Duodenal mucosa (tissue), 2 donors: ENCODE measurements around the gene CTNNB1.

Source experiments
- H3K27ac ChIP-seq: one replicate; pipeline ENCODE4 v1.7.0; 2013; ENCODE audit warnings: low read depth, low read length
- H3K27me3 ChIP-seq, 2 donors: one replicate each; pipeline ENCODE4 v1.7.0; 2013; ENCODE audit warnings: low read length in 2 of 2, control low read depth in 1 of 2; ENCODE audit not compliant: insufficient read depth in 2 of 2, control insufficient read depth in 1 of 2
- H3K36me3 ChIP-seq, 2 donors: one replicate each; pipeline ENCODE4 v1.7.0; 2013; ENCODE audit warnings: low read length in 2 of 2, control low read depth in 1 of 2; ENCODE audit not compliant: insufficient read depth in 2 of 2, control insufficient read depth in 1 of 2
- H3K4me1 ChIP-seq, 2 donors: one replicate each; pipeline ENCODE4 v1.7.0; 2013; ENCODE audit warnings: low read length in 2 of 2, control low read depth in 1 of 2; ENCODE audit not compliant: insufficient read depth in 2 of 2, control insufficient read depth in 1 of 2
- H3K4me3 ChIP-seq, 2 donors: one replicate each; pipeline ENCODE4 v1.7.0; 2013; ENCODE audit warnings: low read length in 2 of 2, low read depth in 1 of 2
- H3K9ac ChIP-seq, 2 donors: one replicate each; pipeline ENCODE4 v1.7.0; 2013; ENCODE audit warnings: low read length in 2 of 2, low read depth in 1 of 2
- H3K9me3 ChIP-seq, 2 donors: one replicate each; pipeline ENCODE4 v1.7.0; 2013; ENCODE audit warnings: low read length in 2 of 2, control low read depth in 1 of 2; ENCODE audit not compliant: control insufficient read depth in 1 of 2

Gene CTNNB1

GRCh38 chr3:41198950-41199865 is at the start of gene CTNNB1:
Gene CTNNB1 (plus strand): TSS chr3:41199505. CDS start chr3:41224069, 24,564 bp downstream.
- peak within 1 kb of the TSS; percentile 84 to 95 for H3K9ac ChIP-seq
- peak within 1 kb of the TSS; percentile 88 to 99 for H3K4me3 ChIP-seq
- H3K36me3 ChIP-seq = no peaks in the 10 kb centered on the region
- peaks cover 30 to 34% of the 10 kb centered on the region in 2 donors for H3K4me1 ChIP-seq
- H3K9me3 ChIP-seq = no peaks in the 10 kb centered on the region
- no peaks in the 10 kb centered on the region for H3K27me3 ChIP-seq
- H3K27ac ChIP-seq = peak within 1 kb of the TSS; percentile 99

GRCh38 chr3:41155834-41156233 is 43.5 kb upstream of the CTNNB1 start:
- Histone ChIP-seq H3K9ac (no peak overlapping the region), H3K36me3 (no peaks in the 10 kb centered on the region), H3K4me1 (peaks cover 15 to 22% of the 10 kb centered on the region in 2 donors), H3K4me3 (no peak overlapping the region), H3K9me3 (no peaks in the 10 kb centered on the region), H3K27me3 (no peaks in the 10 kb centered on the region), H3K27ac (no peak overlapping the region)

GRCh38 chr3:41158947-41159346 is 40.4 kb upstream of the CTNNB1 start:
- H3K36me3 ChIP-seq = no peaks in the 10 kb centered on the region
- H3K4me1 ChIP-seq = peaks cover 22% of the 10 kb centered on the region in 2 donors
- H3K9ac ChIP-seq = peak overlapping the region in 1 of 2 donors; percentile 39
- no peaks in the 10 kb centered on the region for H3K9me3 ChIP-seq
- no peak overlapping the region for H3K4me3 ChIP-seq
- H3K27ac ChIP-seq = peak overlapping the region; percentile 59
- no peaks in the 10 kb centered on the region for H3K27me3 ChIP-seq

GRCh38 chr3:41159588-41160189 is 39.6 kb upstream of the CTNNB1 start:
- H3K9ac ChIP-seq = peak overlapping the region in 1 of 2 donors; percentile 39
- no peak overlapping the region for H3K4me3 ChIP-seq
- no peaks in the 10 kb centered on the region for H3K9me3 ChIP-seq
- no peaks in the 10 kb centered on the region for H3K27me3 ChIP-seq
- peaks cover 22% of the 10 kb centered on the region in 2 donors for H3K4me1 ChIP-seq
- H3K36me3 ChIP-seq = no peaks in the 10 kb centered on the region
- peak overlapping the region; percentile 59 for H3K27ac ChIP-seq

- Histone ChIP-seq H3K4me1 (peaks cover 22 to 25% of the 10 kb centered on the region in 2 donors), H3K36me3 (no peaks in the 10 kb centered on the region), H3K27ac (no peak overlapping the region), H3K9me3 (no peaks in the 10 kb centered on the region), H3K27me3 (no peaks in the 10 kb centered on the region), H3K4me3 (no peak overlapping the region), H3K9ac (no peak overlapping the region)
Measured at GRCh38 chr3:41162541-41162940, 36.8 kb upstream of the CTNNB1 start.

- Histone ChIP-seq H3K27me3 (no peaks in the 10 kb centered on the region), H3K36me3 (no peaks in the 10 kb centered on the region), H3K27ac (no peak overlapping the region), H3K9ac (no peak overlapping the region), H3K9me3 (no peaks in the 10 kb centered on the region), H3K4me3 (no peak overlapping the region), H3K4me1 (peaks cover 22 to 25% of the 10 kb centered on the region in 2 donors)
Measured at GRCh38 chr3:41163006-41163405, 36.3 kb upstream of the CTNNB1 start.

GRCh38 chr3:41163421-41163820 is 35.9 kb upstream of the CTNNB1 start:
- peaks cover 20 to 25% of the 10 kb centered on the region in 2 donors for H3K4me1 ChIP-seq
- no peaks in the 10 kb centered on the region for H3K9me3 ChIP-seq
- no peaks in the 10 kb centered on the region for H3K27me3 ChIP-seq
- no peak overlapping the region for H3K9ac ChIP-seq
- H3K27ac ChIP-seq = no peak overlapping the region
- no peaks in the 10 kb centered on the region for H3K36me3 ChIP-seq
- H3K4me3 ChIP-seq = no peak overlapping the region

- no peaks in the 10 kb centered on the region for H3K27me3 ChIP-seq
- no peak overlapping the region for H3K27ac ChIP-seq
- peaks cover 10 to 13% of the 10 kb centered on the region in 2 donors for H3K4me1 ChIP-seq
- no peaks in the 10 kb centered on the region for H3K9me3 ChIP-seq
- H3K9ac ChIP-seq = no peak overlapping the region
- no peak overlapping the region for H3K4me3 ChIP-seq
- H3K36me3 ChIP-seq = no peaks in the 10 kb centered on the region
Measured at GRCh38 chr3:41164777-41165176, 34.5 kb upstream of the CTNNB1 start.

- H3K27me3 ChIP-seq = no peaks in the 10 kb centered on the region
- H3K27ac ChIP-seq = no peak overlapping the region
- no peak overlapping the region for H3K9ac ChIP-seq
- no peaks in the 10 kb centered on the region for H3K9me3 ChIP-seq
- H3K36me3 ChIP-seq = no peaks in the 10 kb centered on the region
- H3K4me1 ChIP-seq = peaks cover 4 to 6% of the 10 kb centered on the region in 2 donors
- no peak overlapping the region for H3K4me3 ChIP-seq
Measured at GRCh38 chr3:41167722-41168497, 31.4 kb upstream of the CTNNB1 start.

- no peak overlapping the region for H3K4me3 ChIP-seq
- no peak overlapping the region for H3K9ac ChIP-seq
- H3K36me3 ChIP-seq = no peaks in the 10 kb centered on the region
- no peak overlapping the region for H3K27ac ChIP-seq
- H3K9me3 ChIP-seq = no peaks in the 10 kb centered on the region
- H3K4me1 ChIP-seq = peaks cover 0 to 4% of the 10 kb centered on the region in 2 donors
- no peaks in the 10 kb centered on the region for H3K27me3 ChIP-seq
Measured at GRCh38 chr3:41169023-41169422, 30.3 kb upstream of the CTNNB1 start.
